Left kidney (tissue), 2 donors: ENCODE measurements around the gene MAP1B. TPM values are rescaled to one million over a fixed set of nuclear protein-coding genes. Genes with fewer than 3 reads are reported as not detected.

Experiments used
- DNase-seq: peaks from one replicate; pipeline ENCODE4 v3.0.0-alpha.2; 2013
- polyA plus RNA-seq: library from polyadenylated mRNA; unstranded; fragments of 120-200 nt; gene quantifications from one replicate; pipeline ENCODE4 v1.2.1, GENCODE V29; 2013; ENCODE audit not compliant: insufficient read length

The MAP1B gene
- polyA plus RNA-seq, 1 donor, result 15.8 TPM

- DNase-seq, result no peak
Observed at GRCh38 chr5:72133212-72133990, 26.1 kb downstream of the MAP1B start.

- no peak for DNase-seq
Observed at GRCh38 chr5:72134226-72134899, 27.1 kb downstream of the MAP1B start.

GRCh38 chr5:72137826-72138409 is 30.6 kb downstream of the MAP1B start:
- no peak for DNase-seq

GRCh38 chr5:72138943-72139521 is 31.8 kb downstream of the MAP1B start:
- no peak for DNase-seq

GRCh38 chr5:72140711-72141110 is 33.4 kb downstream of the MAP1B start:
- no peak for DNase-seq

GRCh38 chr5:72141440-72142355 is 34.4 kb downstream of the MAP1B start:
- DNase-seq, result peak; percentile 57

- DNase-seq, result no peak
Observed at GRCh38 chr5:72144762-72145161, 37.5 kb downstream of the MAP1B start.

- DNase-seq, result no peak
Observed at GRCh38 chr5:72145348-72145747, 38.1 kb downstream of the MAP1B start.

- DNase-seq, result no peak
Observed at GRCh38 chr5:72146056-72146455, 38.8 kb downstream of the MAP1B start.

GRCh38 chr5:72147569-72147968 is 40.3 kb downstream of the MAP1B start:
- DNase-seq, result no peak

- DNase-seq, result no peak
Observed at GRCh38 chr5:72149742-72150141, 42.5 kb downstream of the MAP1B start.

- no peak for DNase-seq
Observed at GRCh38 chr5:72151169-72151568, 43.9 kb downstream of the MAP1B start.

- DNase-seq, result no peak
Observed at GRCh38 chr5:72151646-72152045, 44.4 kb downstream of the MAP1B start.

GRCh38 chr5:72152545-72152944 is 45.3 kb downstream of the MAP1B start:
- no peak for DNase-seq

- no peak for DNase-seq
Observed at GRCh38 chr5:72153551-72153950, 46.3 kb downstream of the MAP1B start.

GRCh38 chr5:72154076-72154756 is 46.9 kb downstream of the MAP1B start:
- no peak for DNase-seq

- DNase-seq, result peak; percentile 21
Observed at GRCh38 chr5:72156946-72157624, 49.8 kb downstream of the MAP1B start.

GRCh38 chr5:72157625-72157962 is 50.3 kb downstream of the MAP1B start:
- no peak for DNase-seq

- DNase-seq, result no peak
Observed at GRCh38 chr5:72159501-72159911, 52.2 kb downstream of the MAP1B start.

- DNase-seq, result no peak
Observed at GRCh38 chr5:72160329-72160728, 53.1 kb downstream of the MAP1B start.

- DNase-seq, result no peak
Observed at GRCh38 chr5:72160959-72161358, 53.7 kb downstream of the MAP1B start.
